ENCODE measurements around the gene EPS8. TPM values are rescaled to one million over a fixed set of nuclear protein-coding genes. Genes with fewer than 3 reads are reported as not detected.
A peak's percentile ranks its signal among the peaks of the same experiment; 100 is the strongest.
"Not testable (repeated sequence)": the region's sequence is repeated elsewhere in the genome, so short reads cannot be mapped to it uniquely, and the experiment has no call there.

EPS8 gene
- total RNA-seq, 1 donor from 2014 or later: 195 TPM

GRCh38 chr12:15646581-15646980 is 142.6 kb downstream of the EPS8 start:
- DNase-seq (ENCODE audit: low read depth): no peak

GRCh38 chr12:15644700-15645099 is 144.5 kb downstream of the EPS8 start:
- DNase-seq (ENCODE audit: low read depth): no peak

DNA sequence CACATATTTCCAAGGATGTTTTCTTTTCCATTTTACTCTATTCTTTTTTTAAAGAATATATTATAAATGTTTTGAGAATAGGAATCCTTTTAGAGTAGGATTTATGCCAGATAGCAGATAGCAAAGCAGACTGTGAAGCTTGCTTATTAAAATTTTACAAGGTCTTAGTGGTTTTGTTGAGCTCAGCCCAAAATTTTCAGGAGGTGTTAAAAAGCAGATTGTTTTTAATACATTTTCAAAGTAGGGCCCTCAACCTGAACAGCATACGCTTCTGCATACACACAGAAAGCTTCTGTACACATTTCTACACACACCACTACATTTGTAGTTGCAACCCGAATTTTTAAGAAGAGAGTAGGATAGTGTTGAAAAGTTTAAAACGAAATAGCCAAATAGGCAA is 151.0 kb downstream of the EPS8 start:
- DNase-seq (ENCODE audit: low read depth): no peak

DNA sequence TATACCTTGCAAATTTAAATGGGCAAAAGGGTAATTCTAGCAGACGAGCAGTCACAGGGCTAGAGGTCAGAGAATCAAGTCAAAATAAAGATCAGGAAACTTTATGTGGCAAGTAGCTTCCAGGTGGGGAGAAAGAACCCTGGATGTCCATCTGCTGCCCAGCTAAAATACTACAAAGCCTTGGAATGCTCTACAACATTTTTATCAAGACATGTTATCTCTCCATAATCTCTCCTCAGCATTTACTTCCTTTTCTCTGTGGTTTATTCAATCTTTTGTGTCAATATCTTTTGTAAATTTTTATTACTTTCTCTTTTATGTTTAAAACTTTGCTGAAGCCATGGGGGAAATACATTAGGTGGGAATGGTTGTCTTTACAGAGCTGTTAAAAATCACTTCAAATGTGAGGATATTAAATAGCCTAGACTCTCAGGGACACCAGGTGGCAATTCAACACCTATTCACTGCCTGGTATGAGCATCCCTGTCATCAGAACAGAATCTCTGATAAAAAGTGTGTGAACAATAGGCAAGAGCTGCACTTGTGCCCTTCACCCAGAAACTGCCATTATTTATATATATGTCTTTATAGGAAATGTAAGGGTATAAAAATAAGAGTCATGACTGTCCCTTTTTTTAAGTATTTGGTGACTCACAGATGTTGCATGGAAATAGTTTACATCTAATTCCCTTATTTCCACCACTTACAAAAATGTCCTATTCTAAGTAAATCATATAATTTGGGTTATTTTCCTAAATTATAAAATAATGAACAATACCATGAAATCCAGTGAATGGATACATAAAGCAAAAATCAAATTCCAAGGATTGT is 152.9 kb downstream of the EPS8 start:
- no peak for DNase-seq (ENCODE audit: low read depth)

- DNase-seq (ENCODE audit: low read depth): peak; percentile 49
Observed at GRCh38 chr12:15634010-15634683, 155.0 kb downstream of the EPS8 start.

- DNase-seq (ENCODE audit: low read depth): no peak
Observed at GRCh38 chr12:15633201-15633600, 156.0 kb downstream of the EPS8 start.

DNA sequence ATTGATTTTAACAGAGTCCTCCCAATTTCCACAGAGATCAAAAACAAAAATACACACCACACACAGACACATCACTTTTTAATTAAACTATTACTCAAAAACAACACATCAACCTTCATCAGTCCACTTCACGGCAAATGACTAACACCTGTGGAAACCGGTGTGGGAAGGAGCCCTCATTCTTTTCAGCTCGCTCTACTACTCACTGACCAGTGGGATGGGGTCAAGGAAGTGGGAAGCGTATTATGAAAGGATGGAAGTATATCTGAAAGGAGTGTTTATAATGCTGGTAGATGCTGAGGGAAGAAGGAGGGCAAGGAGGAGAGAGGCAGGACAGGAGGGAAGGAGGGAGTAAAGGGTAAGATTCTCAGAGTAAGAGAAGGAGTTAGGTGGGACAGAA is 156.5 kb downstream of the EPS8 start:
- DNase-seq (ENCODE audit: low read depth): peak; percentile 45

- DNase-seq (ENCODE audit: low read depth): no peak
Observed at GRCh38 chr12:15631007-15631715, 158.0 kb downstream of the EPS8 start.

DNA sequence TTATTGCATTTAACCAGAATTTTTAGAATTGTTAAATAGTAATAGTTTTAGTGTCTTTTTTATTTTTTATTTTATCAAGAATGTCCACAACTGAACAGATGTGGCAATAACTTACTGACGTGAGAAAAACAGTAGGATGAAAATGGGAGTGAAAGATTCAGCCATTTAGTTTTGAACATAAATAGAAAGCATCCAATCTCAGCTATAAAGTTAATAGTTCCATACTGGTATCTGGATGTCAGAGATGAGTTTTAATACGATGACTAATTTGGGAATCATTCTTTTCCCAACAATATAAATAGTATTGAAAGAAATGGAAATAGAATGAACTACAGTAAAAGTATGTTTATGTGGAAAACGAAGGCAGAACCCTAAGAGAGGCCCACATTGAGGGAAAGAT is 159.4 kb downstream of the EPS8 start:
- no peak for DNase-seq (ENCODE audit: low read depth)

DNA sequence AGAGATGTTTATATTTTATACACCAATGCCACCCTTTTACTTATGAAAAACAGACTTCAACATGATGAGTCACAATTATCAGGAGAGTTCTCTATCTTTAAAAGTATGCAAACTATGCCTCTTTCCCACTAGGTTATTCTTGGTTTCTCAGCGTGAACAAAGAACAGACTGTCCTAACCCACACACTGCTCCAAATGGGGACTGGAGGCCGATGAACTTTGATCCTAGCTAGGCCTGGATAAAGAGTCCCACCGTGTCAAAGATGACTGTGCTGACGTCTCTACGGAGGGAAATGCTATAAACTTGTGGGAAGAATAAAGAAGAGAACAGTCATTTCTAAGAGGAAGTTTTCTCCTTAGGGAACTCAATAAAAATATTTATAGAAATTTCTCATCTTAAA is 160.1 kb downstream of the EPS8 start:
- DNase-seq (ENCODE audit: low read depth): peak; percentile 98

DNA sequence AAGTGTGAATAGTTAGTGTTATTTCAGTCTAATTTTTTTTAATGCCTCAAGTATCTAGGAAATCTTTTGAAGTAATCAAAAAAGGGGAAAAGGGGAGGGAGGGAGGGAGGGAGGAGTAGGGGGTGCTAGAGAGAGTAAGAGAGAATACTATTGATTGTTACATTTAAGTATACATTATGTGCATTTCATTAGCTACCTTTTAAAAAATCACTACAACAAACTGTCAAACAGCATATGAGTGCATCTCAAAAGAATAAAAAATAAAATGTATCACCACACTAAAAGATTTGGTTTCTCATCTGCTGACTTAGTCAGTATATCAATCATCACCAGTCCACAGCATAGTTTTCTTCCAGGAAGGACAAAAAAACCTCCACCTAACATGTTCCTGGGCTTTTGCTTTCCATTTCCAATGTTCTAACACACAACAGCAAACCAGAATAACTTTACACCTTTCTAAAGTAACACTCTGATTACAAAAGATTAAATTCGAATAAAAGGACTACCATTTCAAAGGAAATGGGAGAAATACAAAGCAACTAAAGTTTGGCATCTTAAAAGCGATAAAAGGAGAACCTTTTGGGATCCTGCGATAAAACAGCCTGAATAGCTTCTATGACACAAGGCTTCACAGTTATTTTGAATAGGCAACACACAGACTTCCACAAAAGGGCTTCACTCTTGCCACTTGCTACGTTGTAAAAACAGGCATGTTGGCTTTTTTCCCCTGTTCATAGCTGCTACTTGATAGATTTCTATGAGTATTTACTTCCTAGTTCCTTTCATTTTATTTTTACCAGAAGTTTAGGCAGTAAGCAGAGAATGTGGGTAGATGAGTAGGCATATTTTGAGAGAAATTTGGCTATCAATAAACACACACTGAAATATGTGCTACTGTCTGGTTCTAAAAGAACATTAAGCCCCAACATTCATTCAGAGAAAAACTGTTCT is 160.9 kb downstream of the EPS8 start:
- no peak for DNase-seq (ENCODE audit: low read depth)

GRCh38 chr12:15625075-15625474 is 164.1 kb downstream of the EPS8 start:
- no peak for DNase-seq (ENCODE audit: low read depth)

DNA sequence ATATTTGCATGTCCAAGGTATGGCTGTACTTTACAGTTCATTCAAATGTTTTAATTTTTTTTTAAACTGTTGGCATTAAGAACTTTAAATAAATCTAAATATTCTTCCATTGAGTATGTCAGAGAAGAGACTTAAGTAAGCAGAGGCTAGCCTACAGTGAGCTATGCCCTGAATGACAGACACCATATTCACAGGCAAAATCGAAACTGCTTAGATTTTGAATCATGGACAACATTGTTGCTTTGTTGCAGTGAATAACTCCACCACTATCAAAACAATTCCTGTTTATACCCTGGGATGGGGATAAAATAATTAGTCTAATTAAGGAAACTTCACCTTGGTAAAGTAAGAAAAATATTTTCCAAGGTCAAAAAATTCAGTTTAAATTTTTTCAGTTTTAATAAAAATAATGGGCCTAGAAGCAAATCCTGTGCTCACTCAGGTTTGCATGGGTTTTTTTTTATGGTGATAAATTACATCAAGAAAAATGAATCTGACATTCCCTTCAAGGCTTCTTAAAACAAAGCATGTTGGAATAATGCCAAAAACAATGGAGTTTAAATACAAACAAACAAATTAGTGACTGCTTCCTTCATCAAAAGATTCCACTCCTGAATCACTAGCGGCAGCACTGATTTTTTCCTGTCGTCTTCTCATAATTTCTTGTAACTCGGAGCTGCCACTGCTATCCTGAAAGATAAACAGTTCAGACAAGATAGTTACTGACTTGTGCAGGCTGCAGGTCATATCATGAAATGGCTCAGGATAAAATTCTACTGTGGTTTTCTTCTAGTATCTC is 168.2 kb downstream of the EPS8 start:
- DNase-seq (ENCODE audit: low read depth): no peak

GRCh38 chr12:15616495-15616894 is 172.7 kb downstream of the EPS8 start:
- DNase-seq (ENCODE audit: low read depth): not testable (repeated sequence)

DNA sequence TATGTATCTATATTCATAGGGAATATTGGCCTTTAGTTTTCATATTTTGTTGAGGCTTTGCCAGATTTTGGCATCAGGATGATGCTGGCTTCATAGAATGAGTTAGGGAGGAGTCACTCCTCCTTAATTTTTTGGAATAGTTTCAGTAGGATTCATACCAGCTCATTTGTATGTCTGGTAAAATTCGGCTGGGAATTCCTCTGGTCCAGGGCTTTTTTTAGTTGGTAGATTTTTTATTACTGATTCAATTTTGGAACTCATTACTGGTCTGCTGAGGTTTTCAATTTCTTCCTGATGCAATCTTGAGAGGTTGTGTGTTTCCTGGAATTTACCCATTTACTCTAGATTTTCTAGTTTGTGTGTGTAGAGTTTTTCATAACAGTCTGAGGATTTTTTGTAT is 175.2 kb downstream of the EPS8 start:
- DNase-seq (ENCODE audit: low read depth): no peak

DNA sequence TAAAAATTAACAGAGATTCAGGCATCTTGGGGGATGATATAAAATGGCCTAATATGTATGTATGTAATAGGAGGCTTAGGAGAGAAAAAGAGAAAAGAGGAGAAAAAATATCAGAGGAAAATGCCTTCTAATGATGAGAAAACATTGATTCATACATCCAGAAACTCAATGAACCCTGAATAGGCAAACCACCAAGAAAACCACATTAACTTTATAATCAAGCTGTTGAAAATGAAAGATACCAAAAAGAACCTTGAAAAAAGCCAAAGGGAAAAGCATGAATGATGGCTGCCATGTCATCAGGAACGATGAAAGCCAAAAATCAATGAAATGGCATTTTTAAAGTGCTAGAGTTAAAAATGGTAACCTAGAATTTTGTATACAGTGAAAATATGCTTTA is 180.2 kb downstream of the EPS8 start:
- peak; percentile 66 for DNase-seq (ENCODE audit: low read depth)

GRCh38 chr12:15608406-15608805 is 180.8 kb downstream of the EPS8 start:
- DNase-seq (ENCODE audit: low read depth): no peak

DNA sequence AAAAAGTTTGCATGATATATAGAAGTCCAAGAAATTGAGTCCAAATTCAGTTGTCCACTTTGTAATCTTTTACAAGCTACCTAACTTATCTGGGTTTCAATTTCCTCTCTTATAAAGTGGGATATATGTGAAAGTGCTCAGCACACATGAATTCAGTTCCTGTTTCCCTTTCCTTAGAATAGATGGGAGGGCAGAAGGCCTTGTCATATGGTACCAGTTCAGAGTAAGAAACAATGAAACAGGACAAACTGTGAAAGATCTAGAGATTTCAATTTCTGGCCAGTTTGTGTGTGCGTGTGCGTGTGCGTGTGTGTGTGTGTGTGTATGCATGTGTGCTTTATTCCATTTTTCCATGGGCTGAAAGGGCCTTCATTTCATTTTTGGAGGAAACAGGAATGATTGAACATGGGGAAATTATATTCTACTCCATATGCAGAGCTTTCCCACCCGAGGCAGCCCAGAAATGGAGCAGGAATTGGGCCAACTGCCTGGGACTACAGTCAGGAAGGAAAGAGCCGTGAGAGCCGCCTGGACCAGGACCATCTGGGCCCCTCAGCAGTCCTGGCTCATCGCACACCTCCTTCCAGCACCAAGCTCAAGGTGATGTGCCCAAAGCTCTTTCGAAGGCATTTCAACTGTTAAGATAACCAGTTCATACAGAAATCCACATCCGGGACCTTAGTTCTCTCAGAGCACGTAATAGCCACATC is 183.2 kb downstream of the EPS8 start:
- no peak for DNase-seq (ENCODE audit: low read depth)

- no peak for DNase-seq (ENCODE audit: low read depth)
Observed at GRCh38 chr12:15603474-15604085, 185.6 kb downstream of the EPS8 start.
